ENCODE results near the gene PSMC3. TPM values are rescaled to one million over a fixed set of nuclear protein-coding genes. Genes with fewer than 3 reads are reported as not detected.

Gene PSMC3
- total RNA-seq, 3 donors from 2014 or later (not counting 1 experiment from before 2014, with no cell fraction given) = 74.0 to 85.9 (median 77.7) TPM

DNA sequence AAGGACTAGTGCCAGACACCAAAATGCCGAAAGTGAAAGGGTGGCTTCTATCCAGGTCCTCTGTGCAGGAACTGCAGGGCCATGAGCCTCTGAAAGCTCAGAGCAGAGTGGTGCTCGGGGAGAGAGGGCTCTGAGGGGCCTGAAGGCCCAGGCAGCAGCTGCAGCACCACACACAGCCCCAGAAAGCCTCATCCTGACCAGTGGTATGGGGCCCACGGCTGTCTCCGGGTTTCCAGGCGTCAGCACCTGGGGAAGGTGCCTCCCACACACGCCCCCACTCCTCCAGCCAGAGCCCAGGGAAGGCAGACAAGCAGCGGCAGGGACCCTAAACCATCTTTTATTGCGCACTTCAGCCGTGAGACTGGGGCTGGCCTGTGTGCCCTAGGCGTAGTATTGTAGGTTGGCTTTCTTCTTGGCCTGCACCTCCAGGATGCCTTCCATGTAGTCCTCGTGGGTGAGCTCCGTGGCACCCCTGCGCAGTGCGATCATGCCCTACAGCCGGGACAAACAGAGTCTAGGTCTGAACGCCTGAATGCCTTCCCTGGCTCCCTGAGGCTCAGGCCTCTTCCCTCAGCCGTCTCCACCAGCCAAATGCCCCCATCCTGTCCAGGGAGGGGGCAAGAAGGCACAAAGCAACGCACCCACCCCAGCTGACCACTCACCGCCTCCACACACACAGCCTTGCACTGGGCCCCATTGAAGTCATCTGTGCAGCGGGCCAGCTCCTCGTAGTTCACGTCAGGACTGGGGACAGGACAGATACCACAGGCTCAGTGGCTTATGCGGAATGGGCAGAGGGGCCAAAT lies 7.6 kb downstream of the PSMC3 start:
- Mint-ChIP-seq H3K4me3 (no peak overlapping the region), H3K27ac (peak overlapping the region; percentile 36 to 74), H3K9me3 (no peaks in the 10 kb centered on the region), H3K27me3 (ENCODE audit: low read depth in 2 of 2) (no peaks in the 10 kb centered on the region), H3K4me1 (peaks cover 0 to 19% of the 10 kb centered on the region in 2 donors), H3K36me3 (no peaks in the 10 kb centered on the region)
- 95% methylated on average over 23 of the region's 23 CpGs for WGBS (ENCODE audit: insufficient coverage)
- no peaks in the 10 kb centered on the region for H3K9me3 ChIP-seq (ENCODE audit: control insufficient read depth, insufficient read depth, low read length)
- H3K27ac ChIP-seq (ENCODE audit: low read length) = no peak overlapping the region
- no peaks in the 10 kb centered on the region for H3K4me1 ChIP-seq (ENCODE audit: control insufficient read depth, insufficient read depth, low read length)
- no peak overlapping the region for H3K4me3 ChIP-seq (ENCODE audit: low read length)
- peaks cover 57% of the 10 kb centered on the region for H3K36me3 ChIP-seq (ENCODE audit: control insufficient read depth, insufficient read depth, low read length)
- intact Hi-C loops (cut with micrococcal nuclease) = no loop called here
- TF ChIP-seq CTCF (IDR thresholded peaks at IDR 0.05) = no peak
- no peak for DNase-seq
- ATAC-seq = no peak
- no peaks in the 10 kb centered on the region for H3K27me3 ChIP-seq (ENCODE audit: control insufficient read depth, insufficient read depth, low read length)

GRCh38 chr11:47417712-47418111 lies 8.5 kb downstream of the PSMC3 start:
- intact Hi-C loops (cut with micrococcal nuclease) = no loop called here
- Mint-ChIP-seq H3K27me3 (ENCODE audit: low read depth in 2 of 2) (no peaks in the 10 kb centered on the region), H3K9me3 (no peaks in the 10 kb centered on the region), H3K4me3 (no peak overlapping the region), H3K27ac (peak overlapping the region; percentile 36 to 74), H3K4me1 (peaks cover 0 to 19% of the 10 kb centered on the region in 2 donors), H3K36me3 (no peaks in the 10 kb centered on the region)
- Histone ChIP-seq H3K4me3 (ENCODE audit: low read length) (no peak overlapping the region), H3K27me3 (ENCODE audit: control insufficient read depth, insufficient read depth, low read length) (no peaks in the 10 kb centered on the region), H3K9me3 (ENCODE audit: control insufficient read depth, insufficient read depth, low read length) (no peaks in the 10 kb centered on the region), H3K4me1 (ENCODE audit: control insufficient read depth, insufficient read depth, low read length) (no peaks in the 10 kb centered on the region), H3K36me3 (ENCODE audit: control insufficient read depth, insufficient read depth, low read length) (peaks cover 56% of the 10 kb centered on the region), H3K27ac (ENCODE audit: low read length) (no peak overlapping the region)
- 92% methylated on average over 6 of the region's 6 CpGs for WGBS (ENCODE audit: insufficient coverage)
- DNase-seq (no peak), ATAC-seq (no peak)
- TF ChIP-seq CTCF (IDR thresholded peaks at IDR 0.05) = no peak

- Histone ChIP-seq H3K4me1 (ENCODE audit: control insufficient read depth, insufficient read depth, low read length) (no peaks in the 10 kb centered on the region), H3K9me3 (ENCODE audit: control insufficient read depth, insufficient read depth, low read length) (no peaks in the 10 kb centered on the region), H3K4me3 (ENCODE audit: low read length) (no peak overlapping the region), H3K36me3 (ENCODE audit: control insufficient read depth, insufficient read depth, low read length) (peaks cover 46% of the 10 kb centered on the region), H3K27me3 (ENCODE audit: control insufficient read depth, insufficient read depth, low read length) (no peaks in the 10 kb centered on the region), H3K27ac (ENCODE audit: low read length) (no peak overlapping the region)
- DNase-seq = no peak
- intact Hi-C loops (cut with micrococcal nuclease) = no loop called here
- Mint-ChIP-seq H3K4me3 (no peak overlapping the region), H3K27me3 (ENCODE audit: low read depth in 2 of 2) (no peaks in the 10 kb centered on the region), H3K36me3 (no peaks in the 10 kb centered on the region), H3K27ac (no peak overlapping the region), H3K4me1 (peaks cover 0 to 26% of the 10 kb centered on the region in 2 donors), H3K9me3 (no peaks in the 10 kb centered on the region)
- 68% methylated on average over 9 of the region's 13 CpGs for WGBS (ENCODE audit: insufficient coverage)
- TF ChIP-seq CTCF (IDR thresholded peaks at IDR 0.05) = no peak
- no peak for ATAC-seq
Observed at GRCh38 chr11:47415949-47416472, 10.2 kb downstream of the PSMC3 start.

All from natural killer cell (primary cell).